Pancreas (tissue), 10 donors: ENCODE data around the gene SULT1A2. TPM values are rescaled to one million over a fixed set of nuclear protein-coding genes. Genes with fewer than 3 reads are reported as not detected.

ENCODE experiments used
- ATAC-seq, 4 donors: fragments of 200-7000 bp; cut with Tn5 transposase; one replicate each; pipeline versions ENCODE4 v1.8.0 to v1.9.1; 2020; ENCODE audit warnings: mild to moderate bottlenecking in 4 of 4, moderate library complexity in 4 of 4
- DNase-seq, 6 donors: peaks; one replicate each; pipeline ENCODE4 v3.0.0-alpha.2; 2020
- FAIRE-seq: peaks from 2 replicates; lab custom pipeline; 2012; peaks lifted over from hg19 to GRCh38; lab: Jason Lieb, UNC
- H3K27ac ChIP-seq, 4 donors: fragments of 200-600 bp; sonication (generic); 1 replicate in 3 of 4; 2 replicates in 1 of 4; pipeline versions ENCODE4 v1.5.0 to v1.8.0; 2020
- H3K27me3 ChIP-seq, 4 donors: fragments of 200-600 bp; one replicate each; pipeline ENCODE4 v1.8.0; 2021
- H3K36me3 ChIP-seq, 3 donors: fragments of 200-600 bp; sonication (generic) in 1 of 3; one replicate each; pipeline versions ENCODE4 v1.5.0 to v1.8.0; 2020 to 2021
- H3K4me1 ChIP-seq, 3 donors: fragments of 200-600 bp; one replicate each; pipeline ENCODE4 v1.8.0; 2021
- H3K4me3 ChIP-seq, 4 donors: fragments of 200-600 bp; sonication (generic) in 2 of 4; one replicate each; pipeline versions ENCODE4 v1.5.0 to v1.8.0; 2020 to 2021
- H3K9me3 ChIP-seq, 4 donors: fragments of 200-600 bp; one replicate each; pipeline ENCODE4 v1.8.0; 2021
- CTCF ChIP-seq, 4 donors: fragments of 200-600 bp; sonication (generic) in 3 of 4; IDR thresholded peaks; one replicate each; pipeline versions ENCODE4 v1.5.0 to v1.8.0; 2021; ENCODE audit warnings: antibody characterized with exemption in 4 of 4
- WGBS, 2 donors: extraction: QIAGEN DNeasy Blood & Tissue Kit; methylation state at CpG; one replicate each; pipeline ENCODE4 v1.1.7; 2013; 5-methylcytosine and 5-hydroxymethylcytosine counted together
- intact Hi-C, 3 donors: fragments of 100-400 bp; cut with DNase I; formaldehyde crosslinking; loops; one replicate each; pipeline versions ENCODE4 v1.11.1 to v1.14.2; 2022
- polyA plus RNA-seq, 2 donors: library from polyadenylated mRNA; stranded (reverse); fragments of 200-250 nt; gene quantifications; one replicate each; pipeline ENCODE4 v1.2.3, GENCODE V29; 2013
- total RNA-seq, 6 donors: library from RNA; stranded (reverse); fragmentation: NEBNext Ultra II Directional in 4 of 6; extraction: Animal tissue kit (Norgen Biotek cat#: 25700) in 4 of 6; gene quantifications; one replicate each; pipeline versions ENCODE4 v1.2.1 to v1.2.4, GENCODE V29; 2021 to 2023
- donor health status: healthy with polysubstance abuse.
- donor health status: DM: no; HTN: no; CAD: no; lungs with moderate emphysema.
- donor health status: DM: no; HTN: no; CAD: no.
- donor health status: control.
- donor health status: control.
- donor health status: Bipolar disorder and iron deficiency.
- donor health status: DM: yes; HTN: yes; CAD: no.
- donor health status: DM: no; HTN: no; CAD: no.
- donor health status: DM: no; HTN: no; CAD: no.
- donor health status: DM: yes; HTN: yes; CAD: no.

The SULT1A2 gene
- total and polyA plus RNA-seq, 8 donors, result 0.41 to 6.0 (median 1.4) TPM

DNA sequence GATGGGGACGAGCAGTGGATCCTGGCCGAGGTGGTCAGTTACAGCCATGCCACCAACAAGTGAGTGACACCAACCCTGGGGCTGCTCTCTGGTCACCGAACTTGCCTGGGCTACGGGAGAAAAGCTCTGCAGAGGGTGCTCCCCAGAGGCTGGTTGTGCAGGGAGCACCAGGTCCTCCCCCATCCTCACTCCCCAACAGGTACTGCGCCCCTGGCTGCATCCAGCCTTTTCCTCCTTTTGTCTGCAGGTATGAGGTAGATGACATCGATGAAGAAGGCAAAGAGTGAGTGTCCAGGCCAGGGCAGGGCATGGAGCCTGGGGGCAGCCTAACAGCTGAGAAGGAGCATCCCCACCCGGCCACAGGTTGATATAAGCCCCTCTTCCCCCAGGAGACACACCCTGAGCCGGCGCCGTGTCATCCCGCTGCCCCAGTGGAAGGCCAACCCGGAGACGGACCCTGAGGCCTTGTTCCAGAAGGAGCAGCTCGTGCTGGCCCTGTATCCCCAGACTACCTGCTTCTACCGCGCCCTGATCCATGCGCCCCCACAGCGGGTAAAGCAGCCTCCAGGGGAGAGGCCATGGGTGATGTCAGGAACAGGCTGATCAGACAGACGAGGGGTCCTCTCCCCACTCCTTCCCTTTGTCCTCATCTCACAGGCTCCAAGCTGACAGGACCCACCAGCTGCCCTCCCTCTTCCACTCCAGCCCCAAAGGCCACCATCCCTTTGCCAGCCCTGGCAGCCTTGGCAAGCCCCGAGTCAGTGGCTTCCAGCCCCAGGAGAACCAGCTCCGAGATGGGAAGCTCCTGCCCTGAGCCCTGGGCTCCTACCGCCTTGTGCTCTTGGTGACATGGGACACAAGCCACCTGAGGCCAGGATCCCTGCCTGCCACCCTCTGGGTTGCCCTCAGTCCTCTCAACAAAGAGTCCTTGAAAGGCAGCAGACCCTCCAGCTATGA is 6.2 kb downstream of the SULT1A2 start:
- H3K27ac ChIP-seq, result no peak overlapping the region
- peaks cover 0 to 30% (median 3%) of the 10 kb centered on the region in 3 donors for H3K36me3 ChIP-seq
- intact Hi-C loops, result no loop called here
- FAIRE-seq, result no peak
- no peak overlapping the region for H3K4me3 ChIP-seq
- H3K4me1 ChIP-seq, result no peaks in the 10 kb centered on the region
- no peaks in the 10 kb centered on the region for H3K27me3 ChIP-seq
- no peak for ATAC-seq
- TF ChIP-seq CTCF (IDR thresholded peaks at IDR 0.05), result no peak
- no peak for DNase-seq
- 91 to 92% methylated on average over 21 to 22 of the region's 22 CpGs for WGBS, 2 donors
- no peaks in the 10 kb centered on the region for H3K9me3 ChIP-seq

GRCh38 chr16:28589930-28590329 is 6.9 kb downstream of the SULT1A2 start:
- intact Hi-C loops, result no loop called here
- DNase-seq (peak in 1 of 6 donors; percentile 43), ATAC-seq (no peak), FAIRE-seq (no peak)
- Histone ChIP-seq H3K4me1 (no peaks in the 10 kb centered on the region), H3K9me3 (no peaks in the 10 kb centered on the region), H3K36me3 (peaks cover 0 to 37% (median 4%) of the 10 kb centered on the region in 3 donors), H3K27ac (no peak overlapping the region), H3K4me3 (no peak overlapping the region), H3K27me3 (no peaks in the 10 kb centered on the region)
- TF ChIP-seq CTCF (IDR thresholded peaks at IDR 0.05), result no peak
- WGBS, 2 donors, result 93 to 97% methylated on average over 13 of the region's 13 CpGs

DNA sequence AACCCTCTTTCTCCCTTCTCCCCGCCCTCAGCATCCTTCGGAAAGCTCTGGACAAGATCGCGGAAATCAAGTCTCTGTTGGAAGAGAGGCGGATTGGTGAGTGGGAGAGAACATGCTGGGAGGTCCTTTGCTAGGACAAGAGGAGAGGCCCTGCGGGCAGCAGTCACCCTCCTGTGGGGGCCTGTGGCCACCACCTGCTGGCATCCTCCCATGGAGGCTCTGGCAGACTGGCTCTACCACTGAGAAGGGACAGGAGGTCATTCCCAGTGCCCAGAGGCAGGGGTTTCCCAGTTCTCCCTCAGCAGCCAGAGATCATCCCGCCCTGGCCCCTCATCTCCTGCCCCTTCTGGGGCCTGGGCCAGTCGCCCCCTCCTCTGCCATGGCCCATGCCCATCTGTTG is 7.8 kb downstream of the SULT1A2 start:
- no peak overlapping the region for H3K4me3 ChIP-seq
- H3K36me3 ChIP-seq, result peaks cover 0 to 39% (median 7%) of the 10 kb centered on the region in 3 donors
- ATAC-seq (no peak), FAIRE-seq (no peak), DNase-seq (no peak)
- H3K27me3 ChIP-seq, result no peaks in the 10 kb centered on the region
- no peaks in the 10 kb centered on the region for H3K9me3 ChIP-seq
- no peak overlapping the region for H3K27ac ChIP-seq
- intact Hi-C loops, result no loop called here
- 90 to 94% methylated on average over 8 of the region's 8 CpGs for WGBS, 2 donors
- TF ChIP-seq CTCF (IDR thresholded peaks at IDR 0.05), result no peak
- no peaks in the 10 kb centered on the region for H3K4me1 ChIP-seq

- Histone ChIP-seq H3K36me3 (peaks cover 0 to 39% (median 7%) of the 10 kb centered on the region in 3 donors), H3K4me3 (no peak overlapping the region), H3K9me3 (no peaks in the 10 kb centered on the region), H3K27ac (no peak overlapping the region), H3K4me1 (no peaks in the 10 kb centered on the region), H3K27me3 (no peaks in the 10 kb centered on the region)
- no peak for TF ChIP-seq CTCF (IDR thresholded peaks at IDR 0.05)
- DNase-seq, result no peak
- WGBS, 2 donors, result 90 to 92% methylated on average over 8 of the region's 8 CpGs
- FAIRE-seq, result no peak
- intact Hi-C loops, result no loop called here
- no peak for ATAC-seq
These were observed 9.5 kb downstream of the SULT1A2 start for GRCh38 chr16:28587386-28587785.

DNA sequence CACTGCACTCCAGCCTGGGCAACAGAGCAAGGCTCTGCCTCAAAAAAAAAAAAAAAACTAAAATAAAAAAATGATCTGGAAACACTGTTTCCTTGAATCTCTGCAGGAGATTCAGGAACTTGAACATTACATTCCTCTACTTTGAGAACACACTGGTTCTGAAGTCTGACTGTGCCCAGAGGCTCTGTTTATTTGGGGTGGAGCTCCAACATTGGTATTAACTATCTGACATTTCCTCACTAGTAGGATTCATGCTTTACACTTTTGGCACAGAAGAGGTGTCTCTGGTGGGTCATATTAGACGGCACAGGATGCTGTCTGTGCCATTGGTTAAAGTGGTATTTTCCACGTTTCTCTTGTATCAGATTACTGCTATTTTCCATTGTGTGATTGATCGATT is 10.4 kb downstream of the SULT1A2 start:
- Histone ChIP-seq H3K9me3 (no peaks in the 10 kb centered on the region), H3K36me3 (peaks cover 0 to 39% (median 7%) of the 10 kb centered on the region in 3 donors), H3K4me3 (no peak overlapping the region), H3K4me1 (no peaks in the 10 kb centered on the region), H3K27me3 (no peaks in the 10 kb centered on the region), H3K27ac (peak overlapping the region in 1 of 4 donors; percentile 41)
- no peak for DNase-seq
- intact Hi-C loops, result no loop called here
- ATAC-seq, result no peak
- FAIRE-seq, result no peak
- no peak for TF ChIP-seq CTCF (IDR thresholded peaks at IDR 0.05)
- WGBS, 2 donors, result 79 to 92% methylated on average over 3 of the region's 3 CpGs
